Activated naive CD8-positive, alpha-beta T cell treated with anti-CD3 and anti-CD28 coated beads for 36 hours (primary cell): ENCODE results near the gene STARD3. TPM values are rescaled to one million over a fixed set of nuclear protein-coding genes. Genes with fewer than 3 reads are reported as not detected.
A peak's percentile ranks its signal among the peaks of the same experiment; 100 is the strongest.
"Not testable (repeated sequence)": the region's sequence is repeated elsewhere in the genome, so short reads cannot be mapped to it uniquely, and the experiment has no call there.

Experiments
- DNase-seq: peaks from one replicate; pipeline ENCODE4 v3.0.0; 2021
- H3K27ac Mint-ChIP-seq: one replicate; pipeline ENCODE4 v1.8.0; 2022; ENCODE audit warnings: mild to moderate bottlenecking, moderate library complexity, mixed read lengths
- H3K27me3 Mint-ChIP-seq: one replicate; pipeline ENCODE4 v1.8.0; 2022; ENCODE audit warnings: mild to moderate bottlenecking, mixed read lengths
- H3K36me3 Mint-ChIP-seq: one replicate; pipeline ENCODE4 v1.8.0; 2021; ENCODE audit warnings: mild to moderate bottlenecking, mixed read lengths
- H3K4me1 Mint-ChIP-seq: one replicate; pipeline ENCODE4 v1.8.0; 2021; ENCODE audit warnings: mixed read lengths
- H3K4me3 Mint-ChIP-seq: one replicate; pipeline ENCODE4 v1.8.0; 2022; ENCODE audit warnings: mild to moderate bottlenecking, moderate library complexity, mixed read lengths
- H3K9me3 Mint-ChIP-seq: one replicate; pipeline ENCODE4 v1.8.0; 2022; ENCODE audit warnings: mixed read lengths
- total RNA-seq, 2 experiments: library from RNA; stranded (reverse); gene quantifications; one replicate each; pipeline ENCODE4 v1.2.3, GENCODE V29; 2021

Gene STARD3
- total RNA-seq, 2 experiments from 2014 or later: 47.9 to 53.2 TPM

DNA sequence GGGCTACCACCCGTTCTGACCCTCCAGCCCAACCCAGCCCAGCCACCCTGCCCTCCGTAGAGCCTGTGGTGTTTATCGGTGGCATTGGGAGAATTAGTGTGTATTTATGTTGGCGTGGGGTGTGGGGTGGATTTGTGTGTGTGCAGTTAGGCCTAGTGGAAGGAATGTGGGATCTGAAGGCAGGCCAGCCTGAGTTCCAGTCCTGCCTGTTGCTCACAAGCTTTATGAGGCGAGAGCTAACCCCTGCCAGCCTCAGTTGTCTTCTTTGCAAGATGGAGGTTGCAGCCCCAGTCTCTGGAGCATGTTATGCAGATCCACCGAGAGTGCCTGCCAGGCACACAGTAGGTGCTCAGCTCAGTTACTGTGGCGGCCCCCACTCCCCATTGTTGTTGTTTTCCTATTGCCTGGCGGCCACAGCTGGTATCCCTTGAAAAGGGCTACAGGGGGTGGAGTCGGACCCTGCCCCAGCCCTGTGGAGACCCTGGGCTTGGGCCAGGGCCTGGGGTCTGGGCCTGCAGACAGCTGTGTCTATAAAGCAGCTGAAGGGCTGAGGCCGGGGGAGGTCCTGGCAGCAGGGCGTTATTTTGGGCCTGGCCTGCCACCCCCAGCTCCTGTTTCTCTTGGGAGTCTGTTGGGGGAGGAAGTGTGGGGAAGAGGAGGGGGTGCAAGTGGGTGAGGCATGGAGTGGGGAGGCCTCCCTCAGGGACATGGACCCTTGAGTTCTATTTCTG lies 68.0 kb downstream of the STARD3 start:
- H3K27me3 Mint-ChIP-seq: peaks cover 22% of the 10 kb centered on the region
- peaks cover 10% of the 10 kb centered on the region for H3K4me1 Mint-ChIP-seq
- no peak overlapping the region for H3K4me3 Mint-ChIP-seq
- H3K9me3 Mint-ChIP-seq: no peaks in the 10 kb centered on the region
- no peak overlapping the region for H3K27ac Mint-ChIP-seq
- DNase-seq: no peak
- H3K36me3 Mint-ChIP-seq: no peaks in the 10 kb centered on the region

DNA sequence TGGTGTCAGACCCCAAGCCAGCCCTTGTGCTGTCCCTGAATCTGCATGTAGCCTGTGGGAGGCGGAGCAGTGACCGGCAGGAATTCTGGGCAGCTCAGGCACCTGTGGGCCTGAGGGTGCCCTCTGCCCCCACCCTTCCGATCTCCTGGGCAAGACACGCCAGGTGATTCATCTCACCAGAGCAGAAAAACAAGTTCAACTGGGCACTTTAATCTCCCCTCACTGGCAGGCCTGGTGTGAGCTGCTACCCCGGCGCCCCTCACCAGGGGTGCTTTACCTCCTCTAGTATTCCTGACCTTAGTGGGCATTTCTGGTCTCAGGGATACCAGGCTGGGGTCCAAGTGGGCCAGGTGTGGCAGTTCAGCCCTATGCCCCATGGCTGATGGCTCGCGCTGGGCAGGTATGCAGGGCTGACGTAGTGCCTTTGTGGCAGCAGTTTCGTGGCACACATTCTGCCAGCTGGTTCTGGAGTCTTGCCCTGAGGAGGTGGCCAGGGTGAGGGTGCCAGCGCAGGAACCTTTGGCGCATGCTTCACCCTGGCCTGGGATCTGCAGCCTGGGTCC lies 68.9 kb downstream of the STARD3 start:
- Mint-ChIP-seq H3K9me3 (no peaks in the 10 kb centered on the region), H3K4me1 (peaks cover 10% of the 10 kb centered on the region), H3K36me3 (no peaks in the 10 kb centered on the region), H3K27ac (no peak overlapping the region), H3K4me3 (no peak overlapping the region), H3K27me3 (peaks cover 17% of the 10 kb centered on the region)
- DNase-seq: no peak

DNA sequence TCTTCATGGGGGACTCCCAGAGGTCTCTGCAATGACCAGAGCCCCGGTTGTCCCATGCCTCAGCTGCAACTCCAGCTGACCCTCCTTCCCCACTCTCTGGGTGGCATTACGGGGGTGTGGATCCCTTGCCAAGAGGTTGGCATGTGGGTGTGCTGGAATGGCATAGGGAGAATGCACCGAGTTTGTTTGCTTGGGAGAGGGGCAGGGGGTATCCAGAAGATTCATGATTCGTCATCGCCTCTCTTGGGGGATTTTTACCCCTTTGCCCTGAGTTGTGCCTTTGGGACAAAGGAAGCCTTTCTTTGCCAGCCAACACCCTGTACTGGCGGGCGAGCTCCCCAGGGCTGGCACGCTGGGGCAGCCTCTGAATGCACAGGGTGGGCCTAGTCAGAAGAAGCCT lies 69.4 kb downstream of the STARD3 start:
- Mint-ChIP-seq H3K36me3 (no peaks in the 10 kb centered on the region), H3K27me3 (peaks cover 12% of the 10 kb centered on the region), H3K27ac (no peak overlapping the region), H3K9me3 (no peaks in the 10 kb centered on the region), H3K4me1 (peaks cover 10% of the 10 kb centered on the region), H3K4me3 (no peak overlapping the region)
- DNase-seq: no peak

DNA sequence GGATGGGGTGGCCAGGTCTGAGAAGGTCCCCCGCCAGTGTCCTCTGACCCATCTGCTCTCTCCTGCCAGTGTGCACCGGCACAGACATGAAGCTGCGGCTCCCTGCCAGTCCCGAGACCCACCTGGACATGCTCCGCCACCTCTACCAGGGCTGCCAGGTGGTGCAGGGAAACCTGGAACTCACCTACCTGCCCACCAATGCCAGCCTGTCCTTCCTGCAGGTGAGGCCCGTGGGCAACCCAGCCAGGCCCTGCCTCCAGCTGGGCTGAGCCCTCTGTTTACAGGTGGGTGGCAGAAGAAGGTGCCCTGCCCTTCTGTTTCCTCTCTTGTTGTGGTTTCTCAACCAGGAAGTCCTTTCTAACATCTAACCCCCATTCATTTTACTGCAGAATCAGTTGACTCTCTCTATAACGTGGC lies 70.0 kb downstream of the STARD3 start:
- Mint-ChIP-seq H3K9me3 (no peaks in the 10 kb centered on the region), H3K27me3 (peaks cover 6% of the 10 kb centered on the region), H3K4me1 (peaks cover 10% of the 10 kb centered on the region), H3K4me3 (no peak overlapping the region), H3K27ac (peak overlapping the region; percentile 58), H3K36me3 (no peaks in the 10 kb centered on the region)
- DNase-seq: no peak

DNA sequence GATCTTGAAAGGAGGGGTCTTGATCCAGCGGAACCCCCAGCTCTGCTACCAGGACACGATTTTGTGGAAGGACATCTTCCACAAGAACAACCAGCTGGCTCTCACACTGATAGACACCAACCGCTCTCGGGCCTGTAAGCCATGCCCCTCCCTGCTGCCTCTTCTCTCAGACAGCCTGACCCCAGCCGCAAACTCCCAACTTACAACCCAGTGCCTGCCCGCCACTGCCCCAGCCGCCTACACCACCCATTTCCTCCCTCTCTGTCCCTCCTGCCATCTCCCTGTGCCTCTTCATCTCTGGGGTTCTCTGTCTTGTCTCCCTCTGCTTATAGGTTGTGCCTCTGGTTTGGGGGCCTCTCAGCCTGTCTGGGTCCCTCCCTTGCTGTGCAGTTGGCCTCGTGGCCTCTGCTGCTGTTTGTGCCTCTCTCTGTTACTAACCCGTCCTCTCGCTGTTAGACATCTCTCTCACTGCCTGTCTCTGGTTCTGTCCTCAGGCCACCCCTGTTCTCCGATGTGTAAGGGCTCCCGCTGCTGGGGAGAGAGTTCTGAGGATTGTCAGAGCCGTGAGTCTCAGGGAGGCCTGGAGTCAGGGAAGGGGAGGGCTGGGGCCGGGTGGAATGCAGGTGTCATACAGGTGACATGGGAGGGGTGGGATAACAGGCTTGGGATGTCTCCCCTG lies 72.5 kb downstream of the STARD3 start:
- Mint-ChIP-seq H3K4me1 (peaks cover 8% of the 10 kb centered on the region), H3K36me3 (no peaks in the 10 kb centered on the region), H3K27ac (no peak overlapping the region), H3K4me3 (no peak overlapping the region), H3K9me3 (no peaks in the 10 kb centered on the region), H3K27me3 (no peaks in the 10 kb centered on the region)
- DNase-seq: no peak

DNA sequence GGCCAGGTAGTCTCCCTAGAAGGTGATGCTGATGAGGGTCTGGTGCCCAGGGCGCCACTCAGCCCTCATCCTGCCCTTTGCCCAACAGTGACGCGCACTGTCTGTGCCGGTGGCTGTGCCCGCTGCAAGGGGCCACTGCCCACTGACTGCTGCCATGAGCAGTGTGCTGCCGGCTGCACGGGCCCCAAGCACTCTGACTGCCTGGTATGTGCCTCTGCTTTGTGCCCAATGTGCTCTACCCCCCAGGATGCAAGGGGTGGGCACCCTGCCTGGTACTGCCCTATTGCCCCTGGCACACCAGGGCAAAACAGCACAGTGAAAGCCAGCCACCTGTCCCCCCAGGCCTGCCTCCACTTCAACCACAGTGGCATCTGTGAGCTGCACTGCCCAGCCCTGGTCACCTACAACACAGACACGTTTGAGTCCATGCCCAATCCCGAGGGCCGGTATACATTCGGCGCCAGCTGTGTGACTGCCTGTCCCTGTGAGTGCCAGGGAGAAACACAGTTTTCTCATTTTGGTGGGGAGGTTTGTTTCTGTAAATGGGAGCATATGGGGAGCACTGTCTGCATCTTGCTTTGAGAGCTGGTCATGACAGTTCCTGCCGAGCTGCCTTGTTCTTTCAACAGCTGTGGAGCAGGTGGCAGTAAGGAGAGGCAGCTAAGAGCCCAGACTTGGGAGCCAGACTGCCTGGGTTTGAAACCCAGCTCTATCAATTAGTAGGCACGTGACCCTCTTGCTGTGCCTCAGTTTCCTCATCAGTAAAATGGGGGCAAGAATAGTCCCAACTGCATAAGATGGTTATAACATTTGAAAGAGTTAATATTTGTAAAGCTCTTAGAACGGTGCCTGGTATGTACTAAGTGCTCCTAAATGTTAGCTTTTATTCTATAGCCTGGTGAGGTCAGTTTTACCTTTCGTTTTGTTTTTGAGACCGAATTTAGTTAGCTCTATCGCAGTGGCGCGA lies 73.3 kb downstream of the STARD3 start:
- DNase-seq: no peak

DNA sequence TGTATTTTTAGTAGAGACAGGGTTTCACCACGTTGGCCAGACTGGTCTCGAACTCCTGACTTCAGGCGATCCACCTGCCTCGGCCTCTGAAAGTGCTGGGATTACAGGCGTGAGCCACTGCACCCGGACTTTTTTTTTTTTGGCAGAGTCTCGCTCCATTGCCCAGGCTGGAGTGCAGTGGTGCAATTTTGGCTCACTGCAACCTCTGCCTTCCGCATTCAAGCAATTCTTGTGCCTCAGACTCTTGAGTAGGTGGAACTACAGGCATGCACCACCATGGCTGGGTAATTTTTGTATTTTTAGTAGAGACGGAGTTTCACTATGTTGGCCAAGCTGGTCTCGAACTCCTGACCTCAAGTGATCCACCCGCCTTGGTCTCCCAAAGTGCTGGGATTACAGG lies 74.1 kb downstream of the STARD3 start:
- H3K27ac Mint-ChIP-seq, DNase-seq, H3K36me3 Mint-ChIP-seq, H3K27me3 Mint-ChIP-seq, H3K4me3 Mint-ChIP-seq, H3K4me1 Mint-ChIP-seq, H3K9me3 Mint-ChIP-seq: not testable (repeated sequence)

More for the DNA sequence above, 73.3 kb downstream of the STARD3 start:
- Mint-ChIP-seq H3K9me3 (no peaks in the 10 kb centered on the region), H3K27ac (no peak overlapping the region), H3K4me3 (no peak overlapping the region), H3K4me1 (peaks cover 8% of the 10 kb centered on the region), H3K27me3 (no peaks in the 10 kb centered on the region), H3K36me3 (no peaks in the 10 kb centered on the region)

DNA sequence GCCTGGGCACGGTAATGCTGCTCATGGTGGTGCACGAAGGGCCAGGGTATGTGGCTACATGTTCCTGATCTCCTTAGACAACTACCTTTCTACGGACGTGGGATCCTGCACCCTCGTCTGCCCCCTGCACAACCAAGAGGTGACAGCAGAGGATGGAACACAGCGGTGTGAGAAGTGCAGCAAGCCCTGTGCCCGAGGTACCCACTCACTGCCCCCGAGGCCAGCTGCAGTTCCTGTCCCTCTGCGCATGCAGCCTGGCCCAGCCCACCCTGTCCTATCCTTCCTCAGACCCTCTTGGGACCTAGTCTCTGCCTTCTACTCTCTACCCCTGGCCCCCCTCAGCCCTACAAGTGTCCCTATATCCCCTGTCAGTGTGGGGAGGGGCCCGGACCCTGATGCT lies 74.9 kb downstream of the STARD3 start:
- H3K4me1 Mint-ChIP-seq: peaks cover 6% of the 10 kb centered on the region
- H3K36me3 Mint-ChIP-seq: no peaks in the 10 kb centered on the region
- DNase-seq: no peak
- H3K27me3 Mint-ChIP-seq: no peaks in the 10 kb centered on the region
- H3K9me3 Mint-ChIP-seq: no peaks in the 10 kb centered on the region
- H3K27ac Mint-ChIP-seq: no peak overlapping the region
- H3K4me3 Mint-ChIP-seq: no peak overlapping the region

Other genes with a start within 250 kb of the STARD3 start
- gene FBXL20, start 235.5 kb upstream of the STARD3 start, total RNA-seq: 10 to 100 TPM; 15.7 to 16.3 TPM
- 10 to 100 TPM; 78.4 to 83.1 TPM for gene MED1, start 185.9 kb upstream of the STARD3 start, total RNA-seq
- 10 to 100 TPM; 78.8 to 82.1 TPM for gene CDK12, start 175.7 kb upstream of the STARD3 start, total RNA-seq
- not detected for gene NEUROD2, start 29.2 kb upstream of the STARD3 start, total RNA-seq
- gene PPP1R1B, start 10.2 kb upstream of the STARD3 start, total RNA-seq: not detected
- gene TCAP, start 28.2 kb downstream of the STARD3 start, total RNA-seq: under 1 TPM; 0.78 to 0.89 TPM
- not detected for gene PNMT, start 31.3 kb downstream of the STARD3 start, total RNA-seq
- gene PGAP3, start 50.9 kb downstream of the STARD3 start, total RNA-seq: 1 to 10 TPM; 7.8 to 8.9 TPM
- gene ERBB2, start 62.9 kb downstream of the STARD3 start, total RNA-seq: 1 to 10 TPM; 3.8 to 4.3 TPM
- 10 to 100 TPM; 30.7 to 33.3 TPM for gene MIEN1, start 93.4 kb downstream of the STARD3 start, total RNA-seq
- under 1 TPM; 0.60 to 0.84 TPM for gene GRB7, start 100.8 kb downstream of the STARD3 start, total RNA-seq
- 10 to 100 TPM; 43.9 to 44.6 TPM for gene IKZF3, start 227.2 kb downstream of the STARD3 start, total RNA-seq
- not detected for gene ZPBP2, start 231.1 kb downstream of the STARD3 start, total RNA-seq